Ramos (cell line): ENCODE data around the gene RPSA.

Experiments
- in situ Hi-C: fragments of 300-500 bp; cut with MboI; formaldehyde crosslinking; loops from one replicate; pipeline ENCODE4 v1.14.3; 2022; ENCODE audit warnings: low sequenced_read_pairs; ENCODE audit not compliant: unreplicated experiment

The RPSA gene

DNA sequence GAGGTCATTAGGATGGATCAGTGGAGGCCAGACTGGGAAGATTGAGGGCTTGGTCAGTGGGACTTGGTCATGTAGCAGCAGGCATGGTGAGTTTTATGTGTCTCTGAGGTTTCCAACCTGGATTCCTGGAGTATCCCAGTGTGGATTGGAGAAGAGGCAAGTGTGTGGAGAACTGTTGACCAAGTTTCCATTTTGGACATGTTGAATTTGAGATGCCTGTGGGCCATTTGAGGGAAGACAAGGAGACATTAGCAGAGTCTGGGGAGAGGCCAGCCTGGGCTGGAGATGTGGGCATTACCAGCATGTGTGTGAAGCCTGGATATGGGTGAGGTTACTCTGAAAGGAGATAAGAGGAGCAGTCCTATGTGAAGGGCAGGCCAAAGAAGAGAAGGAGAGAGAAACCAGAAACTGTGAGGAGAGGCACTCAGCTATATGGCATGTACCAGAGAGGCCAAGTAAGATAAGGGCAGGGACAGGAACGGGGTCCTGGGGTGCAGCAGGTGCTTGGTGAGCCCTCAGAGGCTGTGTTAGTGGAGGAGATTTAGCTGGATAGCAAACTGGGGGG is 19.0 kb upstream of the RPSA start:
- in situ Hi-C loops: loop anchor here (25.0 kb wide), 1 partner anchor 200 kb away; the partner anchor contains the start of gene XIRP1

DNA sequence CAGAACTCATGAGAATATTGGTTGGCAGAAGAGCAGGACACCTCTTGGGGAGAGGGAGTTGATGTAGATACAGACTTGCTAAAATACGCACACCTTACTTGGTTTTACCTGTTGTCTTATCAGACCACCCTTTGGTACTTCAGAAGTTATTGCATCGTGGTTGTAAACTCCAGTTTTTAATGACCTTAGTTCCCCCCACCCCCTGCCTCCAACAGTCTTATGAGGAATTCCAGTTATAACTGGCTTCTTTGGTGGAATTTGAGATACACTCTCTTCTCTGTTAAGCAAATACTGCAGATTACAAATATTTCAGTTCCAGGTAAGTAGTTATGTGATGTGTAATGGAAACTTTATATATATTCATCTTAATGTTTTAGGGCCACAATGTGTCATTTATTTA is 18.4 kb upstream of the RPSA start:
- in situ Hi-C loops: loop anchor here (25.0 kb wide), 1 partner anchor 201 kb away; the partner anchor contains the start of gene XIRP1

DNA sequence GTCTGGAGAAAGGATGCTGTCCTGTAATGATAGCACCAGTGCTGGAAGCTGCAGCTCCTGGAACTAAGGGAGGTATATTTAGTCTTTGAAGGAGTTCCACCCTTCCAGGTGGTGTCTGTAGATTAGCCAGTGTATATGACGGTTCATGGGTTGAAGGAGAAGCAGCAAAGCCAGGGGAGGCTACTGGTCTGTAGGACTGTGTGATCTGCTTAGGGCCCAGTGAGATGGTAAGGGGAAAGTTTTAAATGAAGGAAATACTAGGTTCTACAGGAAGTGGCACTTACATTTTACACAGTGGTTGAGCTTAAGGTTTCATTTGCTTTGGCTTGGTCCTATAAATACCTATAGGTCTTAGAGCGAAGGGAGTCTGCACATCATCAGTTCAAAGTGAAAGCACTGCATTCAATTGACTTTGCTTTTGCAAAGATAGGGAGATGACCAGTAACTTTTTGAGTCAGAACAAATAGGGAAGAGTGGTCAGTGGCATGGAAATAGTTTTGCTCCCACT is 17.7 kb upstream of the RPSA start:
- in situ Hi-C loops: loop anchor here (25.0 kb wide), 1 partner anchor 201 kb away; the partner anchor contains the start of gene XIRP1

DNA sequence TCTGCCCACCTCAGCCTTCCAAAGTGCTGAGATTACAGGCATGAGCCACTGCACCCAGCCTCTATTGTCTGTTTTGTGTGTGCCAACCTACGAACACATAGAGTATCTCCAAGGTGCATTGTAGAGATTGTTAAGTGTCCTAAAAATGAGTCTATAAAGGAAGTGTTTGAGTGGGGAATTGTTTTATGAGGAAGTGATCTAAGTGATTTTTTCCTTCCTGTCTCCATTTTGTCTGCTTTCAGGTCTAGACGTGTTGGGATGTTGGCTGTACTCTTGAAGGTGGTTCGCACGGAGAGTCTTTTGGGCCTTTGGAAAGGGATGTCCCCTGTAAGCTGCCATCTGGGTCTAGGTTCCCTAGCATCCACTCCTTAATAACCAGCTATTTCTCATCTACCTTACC is 16.3 kb upstream of the RPSA start:
- in situ Hi-C loops: loop anchor here (25.0 kb wide), 1 partner anchor 203 kb away; the partner anchor contains the start of gene XIRP1

GRCh38 chr3:39396690-39397089 is 9.8 kb upstream of the RPSA start:
- in situ Hi-C loops: loop anchor here (25.0 kb wide), 1 partner anchor 209 kb away; the partner anchor contains the start of gene XIRP1

- in situ Hi-C loops: loop anchor here (25.0 kb wide), 1 partner anchor 211 kb away; the partner anchor contains the start of gene XIRP1
Observed at GRCh38 chr3:39398700-39399099, 7.8 kb upstream of the RPSA start.

DNA sequence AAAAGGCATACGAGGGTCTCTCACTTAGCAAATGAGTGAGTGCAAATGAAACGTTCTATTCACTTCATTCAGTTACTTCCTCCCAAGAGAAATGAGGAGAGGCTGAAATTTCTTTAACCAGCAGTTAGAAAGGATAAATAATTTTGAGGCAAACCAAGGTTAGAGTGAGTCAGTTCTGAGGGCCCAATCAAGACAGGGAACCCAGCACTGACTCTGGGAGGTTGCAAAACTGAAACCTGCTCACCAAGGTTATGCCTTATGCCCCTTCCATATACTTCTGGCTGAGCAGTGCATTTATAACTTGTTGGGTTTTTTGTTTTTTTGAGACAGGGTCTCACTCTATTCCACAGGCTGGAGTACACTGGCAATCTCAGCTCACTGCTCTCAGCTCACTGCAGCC is 4.5 kb upstream of the RPSA start:
- in situ Hi-C loops: loop anchor here (25.0 kb wide), 1 partner anchor 1060 kb away; the partner anchor contains the start of gene RPL14

- in situ Hi-C loops: loop anchor here (25.0 kb wide), 1 partner anchor 1057 kb away; the partner anchor contains the start of gene RPL14
Observed at GRCh38 chr3:39404943-39405686, 1.4 kb upstream of the RPSA start.

- in situ Hi-C loops: loop anchor here (25.0 kb wide), 1 partner anchor 1056 kb away; the partner anchor contains the start of gene RPL14
Observed at GRCh38 chr3:39405687-39406367, 693 bp upstream of the RPSA start.

DNA sequence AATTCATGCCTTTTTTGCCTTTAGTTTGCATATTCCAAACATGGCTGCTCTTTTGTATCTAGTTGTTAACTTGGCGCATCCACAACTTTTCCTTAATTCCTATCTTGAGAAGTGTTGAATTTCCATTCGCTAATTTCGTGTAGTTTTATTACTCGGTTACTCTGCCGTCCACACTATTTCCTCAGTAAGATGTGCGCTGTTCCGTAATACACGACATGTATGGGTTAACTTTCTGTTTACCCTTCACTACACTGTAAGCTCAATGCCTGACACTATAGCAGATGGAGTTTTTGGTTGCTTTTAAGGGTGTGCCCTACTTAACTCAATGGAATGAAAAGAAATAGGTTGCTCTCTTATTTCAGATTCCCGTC is 724 bp downstream of the RPSA start:
- in situ Hi-C loops: loop anchor here (25.0 kb wide), 1 partner anchor 1055 kb away; the partner anchor contains the start of gene RPL14

DNA sequence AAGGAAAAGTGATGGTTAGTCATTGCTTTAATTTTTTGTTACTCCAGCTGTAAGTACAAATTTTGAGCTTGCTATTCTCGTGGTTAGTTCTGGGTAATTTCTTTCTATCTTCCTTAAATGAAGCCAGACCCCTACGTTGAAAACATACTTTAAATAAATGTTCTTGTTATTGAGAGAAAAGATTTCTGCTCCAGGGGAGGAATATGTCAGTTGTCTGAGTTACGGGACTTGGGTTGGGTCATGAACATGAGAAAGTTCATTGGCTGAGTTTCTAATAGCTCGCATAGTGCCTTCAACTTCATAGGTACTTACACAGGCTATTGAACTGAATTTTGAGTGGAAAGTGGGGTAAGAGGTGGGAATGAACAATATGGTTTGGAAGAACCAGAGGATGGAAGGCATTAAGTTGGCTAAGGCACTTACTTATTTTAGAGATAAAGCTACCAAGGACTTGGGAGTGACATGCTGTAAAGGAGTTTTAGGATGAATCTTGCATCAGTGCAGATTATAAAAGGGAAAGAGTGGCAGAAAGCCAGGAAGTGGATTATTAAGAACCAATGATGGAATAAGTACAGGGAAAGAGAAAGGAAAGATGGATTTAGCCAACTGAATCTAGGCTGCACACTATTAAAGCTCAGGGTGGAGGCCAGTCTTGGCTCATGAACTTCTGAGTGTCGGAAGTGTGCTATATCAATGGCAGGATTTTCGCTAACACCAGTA is 1.4 kb downstream of the RPSA start:
- in situ Hi-C loops: loop anchor here (25.0 kb wide), 1 partner anchor 1054 kb away; the partner anchor contains the start of gene RPL14

DNA sequence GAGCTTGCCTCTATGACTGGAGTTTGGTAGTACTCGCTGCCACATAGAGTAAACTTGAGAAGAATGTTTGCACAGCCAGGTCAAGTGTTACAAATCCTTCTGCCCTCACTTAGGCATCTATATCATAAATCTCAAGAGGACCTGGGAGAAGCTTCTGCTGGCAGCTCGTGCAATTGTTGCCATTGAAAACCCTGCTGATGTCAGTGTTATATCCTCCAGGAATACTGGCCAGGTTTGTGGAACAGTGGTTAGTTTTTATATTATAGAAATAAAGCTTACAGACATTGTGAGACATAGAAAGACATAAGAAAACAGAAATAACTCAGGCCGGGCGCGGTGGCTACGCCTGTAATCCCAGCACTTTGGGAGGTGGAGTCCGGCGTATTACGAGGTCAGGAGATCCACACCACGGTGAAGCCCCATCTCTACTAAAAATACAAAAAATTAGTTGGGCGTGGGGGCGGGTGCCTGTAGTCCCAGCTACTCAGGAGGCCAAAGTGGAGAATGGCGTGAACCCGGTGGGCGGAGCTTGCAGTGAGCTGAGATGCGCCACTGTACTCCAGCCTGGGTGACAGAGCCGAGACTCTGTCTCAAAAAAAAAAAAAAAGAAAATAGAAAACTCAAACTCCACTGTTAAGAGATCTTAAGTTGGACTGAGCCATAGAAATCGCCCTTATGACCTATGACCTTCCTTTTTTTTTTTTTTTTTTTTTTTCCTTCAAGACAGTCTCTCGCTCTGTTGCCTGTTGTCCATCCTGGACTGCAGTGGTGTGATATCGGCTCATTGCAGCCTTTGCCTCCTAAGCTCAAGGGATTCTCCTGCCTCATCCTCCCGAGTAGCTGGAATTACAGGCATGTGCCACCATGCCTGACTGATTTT is 2.2 kb downstream of the RPSA start:
- in situ Hi-C loops: loop anchor here (25.0 kb wide), 1 partner anchor 1054 kb away; the partner anchor contains the start of gene RPL14

GRCh38 chr3:39409514-39410136 is 3.1 kb downstream of the RPSA start:
- in situ Hi-C loops: loop anchor here (25.0 kb wide), 1 partner anchor 1053 kb away; the partner anchor contains the start of gene RPL14

DNA sequence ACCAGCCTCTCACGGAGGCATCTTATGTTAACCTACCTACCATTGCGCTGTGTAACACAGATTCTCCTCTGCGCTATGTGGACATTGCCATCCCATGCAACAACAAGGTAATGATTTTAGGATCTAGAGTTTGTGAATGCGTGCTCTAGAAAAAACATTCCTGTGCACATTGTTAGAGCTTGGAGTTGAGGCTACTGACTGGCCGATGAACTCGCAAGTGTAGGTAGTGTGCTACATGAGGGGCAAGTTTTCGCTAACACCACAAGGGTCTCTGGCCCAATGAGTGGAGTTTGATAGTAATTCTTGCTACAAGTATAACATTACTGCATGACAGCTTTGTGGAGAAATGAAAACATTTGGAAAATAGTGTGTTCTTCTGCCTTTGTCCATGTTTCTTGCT is 4.4 kb downstream of the RPSA start:
- in situ Hi-C loops: loop anchor here (25.0 kb wide), 1 partner anchor 1051 kb away; the partner anchor contains the start of gene RPL14

DNA sequence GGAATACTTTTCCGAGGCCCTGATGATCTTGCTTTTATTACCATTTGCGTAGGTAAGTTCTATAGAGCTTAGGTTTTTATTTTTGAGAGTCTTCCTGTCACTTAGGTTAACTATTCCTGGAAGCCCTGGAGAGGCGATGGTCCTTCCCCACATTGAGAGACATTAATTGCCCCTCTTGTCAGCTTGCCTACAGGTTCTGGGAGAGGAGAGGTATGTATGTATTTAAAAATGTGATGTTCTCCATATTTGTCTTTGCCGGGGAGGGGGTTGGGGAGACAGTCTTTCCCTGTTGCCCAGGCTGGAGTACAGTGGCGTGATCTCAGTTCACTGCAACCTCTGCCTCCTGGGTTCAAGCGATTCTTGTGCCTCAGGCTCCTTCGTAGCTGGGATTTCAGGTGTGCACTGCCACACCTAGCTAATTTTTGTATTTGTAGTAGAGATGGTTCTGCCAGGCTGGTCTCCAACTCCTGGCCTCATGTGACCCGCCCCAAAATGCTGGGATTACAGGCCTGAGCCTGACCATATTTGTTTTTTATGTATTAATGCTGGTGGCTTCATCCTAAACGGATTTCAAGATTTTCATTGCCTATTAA is 6.2 kb downstream of the RPSA start:
- in situ Hi-C loops: loop anchor here (25.0 kb wide), 1 partner anchor 1050 kb away; the partner anchor contains the start of gene RPL14

GRCh38 chr3:39413691-39414420 is 7.3 kb downstream of the RPSA start:
- in situ Hi-C loops: loop anchor here (25.0 kb wide), 1 partner anchor 1048 kb away; the partner anchor contains the start of gene RPL14

DNA sequence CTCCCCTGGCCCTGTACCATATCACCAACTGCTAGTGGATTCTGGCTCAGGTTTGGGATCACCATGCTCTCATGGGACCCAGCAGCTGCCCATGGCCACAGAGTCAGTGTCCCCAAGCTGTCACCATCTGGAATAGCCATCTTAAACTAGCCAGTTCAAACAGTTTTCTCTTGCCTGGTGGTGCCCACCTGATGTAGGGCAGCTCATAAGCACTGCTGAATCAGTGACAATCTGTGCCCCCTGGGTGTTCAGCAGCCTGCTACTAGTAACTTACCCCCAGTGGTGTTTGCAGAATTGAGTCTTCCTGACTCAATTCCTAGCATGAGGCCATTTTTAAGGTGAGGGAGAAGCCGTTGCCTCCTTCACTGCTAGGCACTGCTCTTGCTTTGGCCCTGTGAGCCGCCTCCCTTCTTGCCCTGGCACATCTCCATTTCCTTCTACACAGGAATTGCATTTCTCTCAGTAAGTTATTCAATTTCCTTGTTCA is 7.9 kb downstream of the RPSA start:
- in situ Hi-C loops: loop anchor here (25.0 kb wide), 1 partner anchor 1048 kb away; the partner anchor contains the start of gene RPL14
